Progenitor cell of endocrine pancreas (in vitro differentiated cells): ENCODE measurements around the gene PARVB. TPM values are rescaled to one million over a fixed set of nuclear protein-coding genes. Genes with fewer than 3 reads are reported as not detected.

Experiments
- DNase-seq: peaks from one replicate; pipeline ENCODE4 v3.0.0; 2021; ENCODE audit warnings: low spot score; ENCODE audit not compliant: unreplicated experiment
- H3K27ac Mint-ChIP-seq: 2 replicates; pipeline ENCODE4 v1.8.0; 2021; ENCODE audit warnings: mild to moderate bottlenecking, moderate library complexity, mixed read lengths
- H3K27me3 Mint-ChIP-seq: 2 replicates; pipeline ENCODE4 v1.8.0; 2021; ENCODE audit warnings: mixed read lengths
- H3K36me3 Mint-ChIP-seq: 2 replicates; pipeline ENCODE4 v1.8.0; 2022; ENCODE audit warnings: mixed read lengths; ENCODE audit not compliant: insufficient read depth
- H3K4me1 Mint-ChIP-seq: 2 replicates; pipeline ENCODE4 v1.8.0; 2021; ENCODE audit warnings: low read depth, mixed read lengths
- H3K4me3 Mint-ChIP-seq: 2 replicates; pipeline ENCODE4 v1.8.0; 2021; ENCODE audit warnings: low read depth, mild to moderate bottlenecking, moderate library complexity, mixed read lengths
- H3K9me3 Mint-ChIP-seq: 2 replicates; pipeline ENCODE4 v1.8.0; 2021; ENCODE audit warnings: low read depth, mixed read lengths
- total RNA-seq: library from RNA; stranded (reverse); gene quantifications from 2 replicates; pipeline ENCODE4 v1.2.1, GENCODE V29; 2021
- TF ChIP-seq, protein P1 (sequence below): fragments of 200-600 bp; sonication (generic); IDR thresholded peaks from one replicate; pipeline ENCODE4 v1.5.0; 2021; ENCODE audit warnings: antibody characterized with exemption, mild to moderate bottlenecking; ENCODE audit not compliant: unreplicated experiment

Gene PARVB
- total RNA-seq, 1 donor from 2014 or later = 11.8 TPM

DNA sequence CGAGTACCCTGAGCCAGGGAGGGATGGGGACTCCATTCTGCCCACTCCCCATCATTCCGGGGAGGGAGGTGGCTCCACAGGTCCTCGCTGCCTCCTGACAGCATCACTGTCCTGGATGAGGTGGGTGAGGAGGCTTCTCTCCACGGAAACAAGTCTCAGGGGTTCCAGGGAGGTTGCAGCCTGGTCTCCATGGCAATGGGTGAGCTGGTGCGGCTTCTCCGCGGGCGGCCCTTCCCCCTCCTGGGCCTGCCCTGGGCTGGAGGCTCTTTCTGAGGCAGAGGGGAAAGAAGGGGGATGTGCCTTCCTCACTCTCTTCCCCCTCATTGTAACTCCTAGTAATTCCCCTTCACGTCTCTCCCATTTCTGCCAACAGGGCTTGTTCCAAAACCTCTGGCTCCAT is 119.5 kb downstream of the PARVB start:
- no peak overlapping the region for H3K27ac Mint-ChIP-seq
- TF ChIP-seq, protein P1, sequence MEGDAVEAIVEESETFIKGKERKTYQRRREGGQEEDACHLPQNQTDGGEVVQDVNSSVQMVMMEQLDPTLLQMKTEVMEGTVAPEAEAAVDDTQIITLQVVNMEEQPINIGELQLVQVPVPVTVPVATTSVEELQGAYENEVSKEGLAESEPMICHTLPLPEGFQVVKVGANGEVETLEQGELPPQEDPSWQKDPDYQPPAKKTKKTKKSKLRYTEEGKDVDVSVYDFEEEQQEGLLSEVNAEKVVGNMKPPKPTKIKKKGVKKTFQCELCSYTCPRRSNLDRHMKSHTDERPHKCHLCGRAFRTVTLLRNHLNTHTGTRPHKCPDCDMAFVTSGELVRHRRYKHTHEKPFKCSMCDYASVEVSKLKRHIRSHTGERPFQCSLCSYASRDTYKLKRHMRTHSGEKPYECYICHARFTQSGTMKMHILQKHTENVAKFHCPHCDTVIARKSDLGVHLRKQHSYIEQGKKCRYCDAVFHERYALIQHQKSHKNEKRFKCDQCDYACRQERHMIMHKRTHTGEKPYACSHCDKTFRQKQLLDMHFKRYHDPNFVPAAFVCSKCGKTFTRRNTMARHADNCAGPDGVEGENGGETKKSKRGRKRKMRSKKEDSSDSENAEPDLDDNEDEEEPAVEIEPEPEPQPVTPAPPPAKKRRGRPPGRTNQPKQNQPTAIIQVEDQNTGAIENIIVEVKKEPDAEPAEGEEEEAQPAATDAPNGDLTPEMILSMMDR = no peak
- no peak for DNase-seq
- H3K27me3 Mint-ChIP-seq = peaks cover 32% of the 10 kb centered on the region
- H3K4me3 Mint-ChIP-seq = no peak overlapping the region
- H3K9me3 Mint-ChIP-seq = no peaks in the 10 kb centered on the region
- H3K36me3 Mint-ChIP-seq = no peaks in the 10 kb centered on the region
- peaks cover 8% of the 10 kb centered on the region for H3K4me1 Mint-ChIP-seq

DNA sequence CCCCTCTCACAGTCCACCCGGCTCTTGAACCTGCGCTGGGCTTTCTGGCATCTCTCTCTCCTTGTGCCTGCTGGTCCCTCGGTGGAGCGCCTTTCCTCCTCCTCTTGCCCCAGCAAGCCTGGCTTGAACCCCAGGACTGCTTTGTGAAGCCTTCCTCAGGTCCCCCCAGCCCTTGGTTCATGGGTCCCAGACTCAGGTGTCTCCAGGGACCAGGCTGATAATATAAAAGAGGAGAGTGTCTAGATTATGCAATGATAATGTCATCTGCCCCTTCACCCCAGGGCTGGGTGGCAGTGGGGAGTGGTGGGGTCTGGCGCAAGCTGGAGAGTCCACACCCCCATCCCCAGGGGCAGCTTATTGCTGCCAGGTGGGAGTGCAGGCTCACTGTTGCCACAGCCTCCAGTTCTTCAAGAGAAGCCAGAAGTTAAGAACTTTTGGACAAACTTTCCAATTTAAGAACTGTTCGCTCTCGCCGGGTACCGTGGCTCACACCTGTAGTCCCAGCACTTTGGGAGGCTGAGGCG is 120.0 kb downstream of the PARVB start:
- no peak overlapping the region for H3K4me3 Mint-ChIP-seq
- no peaks in the 10 kb centered on the region for H3K36me3 Mint-ChIP-seq
- no peaks in the 10 kb centered on the region for H3K9me3 Mint-ChIP-seq
- peaks cover 8% of the 10 kb centered on the region for H3K4me1 Mint-ChIP-seq
- TF ChIP-seq, protein P1 = no peak
- DNase-seq = no peak
- no peak overlapping the region for H3K27ac Mint-ChIP-seq
- H3K27me3 Mint-ChIP-seq = peaks cover 35% of the 10 kb centered on the region

DNA sequence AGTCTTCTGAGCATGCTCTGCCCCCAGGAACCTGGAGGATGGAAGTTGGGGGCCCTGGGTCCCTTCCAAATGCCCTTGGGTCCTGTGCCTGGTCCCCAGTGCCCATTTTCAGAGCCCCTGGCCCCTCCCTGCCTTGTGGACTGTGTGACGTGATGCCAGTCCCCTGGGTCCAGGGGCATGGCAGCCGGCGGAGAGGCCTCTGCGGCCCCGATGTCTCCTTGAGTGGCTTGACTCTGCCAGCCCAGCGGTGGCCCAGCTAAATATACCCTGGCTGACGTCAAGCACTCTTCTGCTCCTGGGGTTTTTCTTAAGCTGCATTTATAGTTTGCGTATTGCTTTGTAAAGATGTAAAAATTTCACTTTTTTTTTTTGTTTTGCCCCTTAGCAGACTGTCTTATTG is 121.4 kb downstream of the PARVB start:
- H3K36me3 Mint-ChIP-seq = no peaks in the 10 kb centered on the region
- no peak overlapping the region for H3K27ac Mint-ChIP-seq
- no peak for DNase-seq
- no peak overlapping the region for H3K4me3 Mint-ChIP-seq
- TF ChIP-seq, protein P1 = no peak
- H3K9me3 Mint-ChIP-seq = no peaks in the 10 kb centered on the region
- H3K4me1 Mint-ChIP-seq = peaks cover 3% of the 10 kb centered on the region
- peaks cover 39% of the 10 kb centered on the region for H3K27me3 Mint-ChIP-seq

DNA sequence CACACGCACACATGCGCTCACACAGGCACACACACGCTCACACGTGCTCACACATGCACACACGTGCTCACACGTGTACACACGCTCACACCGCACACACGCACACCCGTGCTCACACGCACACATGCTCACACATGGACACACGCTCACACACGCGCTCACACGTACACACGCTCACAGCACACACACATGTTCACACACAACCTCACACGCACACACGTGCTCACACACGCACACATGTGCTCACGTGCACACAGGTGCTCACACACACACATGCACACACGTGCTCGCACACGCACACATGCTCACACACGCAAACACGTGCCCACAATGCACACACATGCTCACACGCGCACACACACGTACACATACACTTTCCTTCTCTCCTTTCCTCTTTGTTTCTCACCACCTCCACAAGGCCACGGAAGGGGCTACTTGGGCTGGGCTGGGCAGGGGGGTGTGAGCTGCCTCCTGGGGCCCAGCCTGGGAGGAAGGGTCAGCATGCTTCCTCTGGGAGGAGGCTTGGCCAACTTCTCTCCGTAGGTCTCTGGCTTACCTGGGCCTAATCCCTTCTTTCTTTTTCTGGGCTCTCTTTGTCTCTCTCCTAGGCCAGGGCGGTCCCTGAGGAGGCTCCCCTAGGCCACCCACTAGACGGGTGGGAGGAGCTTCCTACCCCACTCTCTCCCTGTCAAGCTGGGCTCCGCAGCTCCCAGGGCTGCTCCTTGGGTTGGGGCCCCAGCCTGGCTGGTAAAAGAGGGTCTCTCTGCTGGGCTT is 122.2 kb downstream of the PARVB start:
- TF ChIP-seq, protein P1 = no peak
- Mint-ChIP-seq H3K9me3 (no peaks in the 10 kb centered on the region), H3K4me3 (no peak overlapping the region), H3K36me3 (no peaks in the 10 kb centered on the region), H3K27ac (no peak overlapping the region), H3K4me1 (peaks cover 3% of the 10 kb centered on the region), H3K27me3 (peaks cover 39% of the 10 kb centered on the region)
- no peak for DNase-seq

DNA sequence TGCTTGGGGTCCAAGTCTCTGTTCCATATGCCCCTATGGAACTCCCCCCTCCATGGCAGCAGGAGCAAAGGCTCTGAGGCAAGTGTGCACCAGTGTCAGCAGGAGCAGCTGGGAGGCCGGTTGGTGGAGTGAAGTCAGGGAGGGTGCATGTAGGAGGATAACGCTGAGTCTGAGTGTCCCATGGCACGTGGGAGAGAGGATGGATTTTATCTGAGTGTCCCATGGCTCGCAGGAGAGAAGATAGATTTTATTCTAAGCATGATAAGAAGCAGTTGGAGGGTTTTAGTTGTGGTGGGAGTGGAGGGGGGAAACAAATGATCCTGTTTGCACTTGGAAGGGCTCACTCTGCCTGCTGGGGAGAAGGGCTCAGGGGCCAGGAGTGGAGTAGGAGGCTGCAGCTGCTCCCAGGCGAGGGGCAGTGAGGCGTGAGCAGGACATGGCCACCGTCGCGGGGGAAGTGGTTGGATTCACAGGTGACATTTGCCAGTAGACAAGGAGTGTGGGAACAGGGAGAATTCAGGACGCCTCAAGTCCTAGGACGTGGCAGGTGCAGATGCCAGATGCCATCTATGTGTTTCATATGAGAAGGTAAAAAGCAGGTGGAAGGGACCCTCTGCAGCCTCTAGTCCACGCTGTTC is 123.0 kb downstream of the PARVB start:
- Mint-ChIP-seq H3K4me1 (peaks cover 3% of the 10 kb centered on the region), H3K27me3 (peaks cover 39% of the 10 kb centered on the region), H3K4me3 (no peak overlapping the region), H3K36me3 (no peaks in the 10 kb centered on the region), H3K9me3 (no peaks in the 10 kb centered on the region), H3K27ac (no peak overlapping the region)
- no peak for DNase-seq
- TF ChIP-seq, protein P1 = no peak
